Gastroesophageal sphincter (tissue), 2 donors: ENCODE data around the gene PCDHGA1.

Experiments
- POLR2A ChIP-seq, 2 donors: fragments of 450-650 bp; IDR thresholded peaks; one replicate each; pipeline ENCODE4 v1.6.1; 2017; ENCODE audit warnings: antibody characterized with exemption in 2 of 2, mild to moderate bottlenecking in 2 of 2, moderate library complexity in 1 of 2
- POLR2AphosphoS5 ChIP-seq: sonication (generic); formaldehyde crosslinking; IDR thresholded peaks from one replicate; pipeline ENCODE4 v1.6.1; 2017; ENCODE audit warnings: antibody characterized with exemption

DNA sequence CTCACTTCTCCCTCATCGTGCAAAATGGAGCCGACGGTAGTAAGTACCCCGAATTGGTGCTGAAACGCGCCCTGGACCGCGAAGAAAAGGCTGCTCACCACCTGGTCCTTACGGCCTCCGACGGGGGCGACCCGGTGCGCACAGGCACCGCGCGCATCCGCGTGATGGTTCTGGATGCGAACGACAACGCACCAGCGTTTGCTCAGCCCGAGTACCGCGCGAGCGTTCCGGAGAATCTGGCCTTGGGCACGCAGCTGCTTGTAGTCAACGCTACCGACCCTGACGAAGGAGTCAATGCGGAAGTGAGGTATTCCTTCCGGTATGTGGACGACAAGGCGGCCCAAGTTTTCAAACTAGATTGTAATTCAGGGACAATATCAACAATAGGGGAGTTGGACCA, 101.0 kb downstream of the PCDHGA1 start:
- TF ChIP-seq POLR2AphosphoS5 = no peak
- TF ChIP-seq POLR2A (IDR thresholded peaks at IDR 0.05) = no peak
